HG03354 (cell line): Measurements from ENCODE around the gene STAT3.
A peak's percentile ranks its signal among the peaks of the same experiment; 100 is the strongest.

Experiments used
- ATAC-seq: cut with Tn5 transposase; IDR thresholded peaks from one replicate; pipeline ENCODE4 v1.9.1; 2021; ENCODE audit warnings: mild to moderate bottlenecking; ENCODE audit not compliant: unreplicated experiment, poor library complexity, severe bottlenecking

STAT3 gene

GRCh38 chr17:42285346-42286050, 102.7 kb downstream of the STAT3 start:
- no peak for ATAC-seq

- ATAC-seq: no peak
Measured at GRCh38 chr17:42284566-42284965, 103.7 kb downstream of the STAT3 start.

- ATAC-seq: no peak
Measured at GRCh38 chr17:42284024-42284369, 104.2 kb downstream of the STAT3 start.

GRCh38 chr17:42283241-42284023, 104.8 kb downstream of the STAT3 start:
- no peak for ATAC-seq

GRCh38 chr17:42282478-42283080, 105.7 kb downstream of the STAT3 start:
- ATAC-seq: no peak

- ATAC-seq: no peak
Measured at GRCh38 chr17:42281571-42282096, 106.6 kb downstream of the STAT3 start.

GRCh38 chr17:42279776-42280630, 108.2 kb downstream of the STAT3 start:
- ATAC-seq: no peak

GRCh38 chr17:42277342-42277712, 110.9 kb downstream of the STAT3 start:
- ATAC-seq: no peak

GRCh38 chr17:42276609-42277341, 111.5 kb downstream of the STAT3 start:
- peak; percentile 12 for ATAC-seq

GRCh38 chr17:42276359-42276608, 112.0 kb downstream of the STAT3 start, which contains the start of gene STAT5B:
TSS of gene STAT5B (minus strand) at chr17:42276391. CDS start at chr17:42232127, 44,264 bp downstream.
- peak; percentile 75 for ATAC-seq

GRCh38 chr17:42275527-42276358, 112.5 kb downstream of the STAT3 start:
- ATAC-seq: peak; percentile 23

- ATAC-seq: no peak
Measured at GRCh38 chr17:42274812-42275526, 113.3 kb downstream of the STAT3 start.

- ATAC-seq: no peak
Measured at GRCh38 chr17:42274253-42274542, 114.0 kb downstream of the STAT3 start.

- no peak for ATAC-seq
Measured at GRCh38 chr17:42273474-42274252, 114.6 kb downstream of the STAT3 start.

- ATAC-seq: no peak
Measured at GRCh38 chr17:42272162-42272907, 115.9 kb downstream of the STAT3 start.

- no peak for ATAC-seq
Measured at GRCh38 chr17:42271779-42272035, 116.5 kb downstream of the STAT3 start.
